Putamen (tissue), 1 donor: Measurements from ENCODE around the gene RIT1.

Experiments
- DNase-seq: peaks from one replicate; pipeline ENCODE4 v3.0.0-alpha.2; 2016; ENCODE audit warnings: low spot score

RIT1 gene

DNA sequence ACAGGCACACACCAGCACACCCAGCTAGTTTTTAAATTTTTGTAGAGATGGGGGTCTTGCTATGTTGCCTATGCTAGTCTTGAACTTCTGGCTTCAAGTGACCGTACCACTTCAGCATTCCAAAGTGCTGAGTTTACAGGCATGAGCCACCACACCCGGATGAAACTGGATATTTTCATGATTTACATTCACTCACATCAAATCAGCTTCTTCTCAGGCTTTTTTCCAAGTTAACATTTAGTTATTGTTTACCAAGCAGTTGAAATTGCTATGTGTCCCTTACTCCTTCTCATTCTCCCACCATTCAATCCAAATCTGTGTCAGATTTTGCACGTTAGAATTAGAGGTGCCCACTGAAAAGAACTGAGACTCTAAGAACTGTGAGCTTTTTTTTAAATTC is 18.4 kb downstream of the RIT1 start:
- no peak for DNase-seq

DNA sequence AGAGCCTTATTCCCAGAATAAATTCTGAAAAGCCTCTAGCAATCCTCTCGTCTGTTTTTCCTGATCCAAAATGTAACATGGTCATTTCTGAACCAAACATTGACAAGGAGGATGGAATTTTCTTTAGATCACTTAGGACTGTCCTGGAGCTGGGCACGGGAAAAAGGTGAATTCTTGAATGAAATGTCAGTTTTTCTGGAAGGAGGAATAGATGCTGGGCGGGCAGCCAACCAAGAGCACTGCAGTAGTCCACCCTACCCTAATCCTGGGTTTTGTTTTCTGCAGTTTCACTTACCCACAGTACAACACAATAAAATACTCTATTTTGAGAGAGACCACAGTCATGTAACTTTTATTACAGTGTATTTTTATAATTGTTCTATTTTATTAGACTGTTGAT is 20.9 kb downstream of the RIT1 start:
- DNase-seq = no peak

DNA sequence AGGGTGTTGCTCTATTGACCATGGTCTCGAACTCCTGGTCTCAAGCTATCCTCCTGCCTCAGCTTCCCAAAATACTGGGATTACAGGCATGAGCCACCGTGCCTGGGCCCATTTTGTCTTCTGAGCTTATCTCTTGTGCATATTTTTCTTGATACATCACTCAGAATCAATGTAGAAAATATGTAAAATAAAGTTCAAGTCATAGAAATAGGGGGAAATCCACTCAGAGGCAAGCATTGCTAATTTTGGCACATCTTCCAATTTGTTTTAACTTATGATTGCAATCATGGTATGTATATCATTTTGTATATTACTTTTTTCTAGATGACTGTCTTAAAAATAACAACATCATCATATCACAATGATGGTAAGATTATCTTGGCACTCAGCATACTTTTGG is 21.6 kb downstream of the RIT1 start:
- no peak for DNase-seq

DNA sequence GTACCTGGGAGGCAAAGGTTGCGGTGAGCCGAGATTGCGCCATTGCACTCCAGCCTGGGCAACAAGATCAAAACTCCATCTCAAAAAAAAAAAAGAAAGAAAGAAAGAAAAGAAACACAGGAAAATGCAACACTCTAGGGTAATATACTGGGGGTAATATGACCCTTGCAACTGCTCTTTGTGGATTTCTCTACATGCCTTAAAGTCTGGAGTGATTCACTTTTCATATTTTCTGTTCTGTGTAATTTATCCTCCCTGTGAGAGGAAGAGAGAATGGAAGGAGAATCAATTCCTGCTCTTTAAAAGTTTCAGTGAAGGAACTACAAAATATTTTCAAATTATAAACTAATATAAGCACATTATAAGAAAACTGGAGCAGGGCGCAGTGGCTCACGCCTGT is 22.7 kb downstream of the RIT1 start:
- DNase-seq = no peak

DNA sequence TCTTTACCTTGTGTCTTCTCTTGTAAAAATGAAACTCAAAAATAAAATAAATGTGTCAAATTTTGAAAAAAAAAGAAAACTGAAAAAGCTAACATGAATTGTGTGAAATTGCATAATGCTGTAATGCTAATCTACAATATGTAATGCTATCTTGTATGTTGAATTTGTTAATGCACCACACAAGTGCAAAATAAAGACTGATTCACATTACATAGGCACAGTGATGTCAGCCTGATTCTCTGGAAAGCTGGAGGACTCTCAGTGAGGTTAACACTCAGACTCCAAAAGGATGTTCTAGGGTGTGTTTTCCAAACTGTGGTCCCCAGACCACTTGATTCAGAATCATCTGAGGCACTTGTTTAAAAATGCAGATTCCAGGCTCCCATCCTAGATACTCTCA is 26.2 kb downstream of the RIT1 start:
- no peak for DNase-seq

DNA sequence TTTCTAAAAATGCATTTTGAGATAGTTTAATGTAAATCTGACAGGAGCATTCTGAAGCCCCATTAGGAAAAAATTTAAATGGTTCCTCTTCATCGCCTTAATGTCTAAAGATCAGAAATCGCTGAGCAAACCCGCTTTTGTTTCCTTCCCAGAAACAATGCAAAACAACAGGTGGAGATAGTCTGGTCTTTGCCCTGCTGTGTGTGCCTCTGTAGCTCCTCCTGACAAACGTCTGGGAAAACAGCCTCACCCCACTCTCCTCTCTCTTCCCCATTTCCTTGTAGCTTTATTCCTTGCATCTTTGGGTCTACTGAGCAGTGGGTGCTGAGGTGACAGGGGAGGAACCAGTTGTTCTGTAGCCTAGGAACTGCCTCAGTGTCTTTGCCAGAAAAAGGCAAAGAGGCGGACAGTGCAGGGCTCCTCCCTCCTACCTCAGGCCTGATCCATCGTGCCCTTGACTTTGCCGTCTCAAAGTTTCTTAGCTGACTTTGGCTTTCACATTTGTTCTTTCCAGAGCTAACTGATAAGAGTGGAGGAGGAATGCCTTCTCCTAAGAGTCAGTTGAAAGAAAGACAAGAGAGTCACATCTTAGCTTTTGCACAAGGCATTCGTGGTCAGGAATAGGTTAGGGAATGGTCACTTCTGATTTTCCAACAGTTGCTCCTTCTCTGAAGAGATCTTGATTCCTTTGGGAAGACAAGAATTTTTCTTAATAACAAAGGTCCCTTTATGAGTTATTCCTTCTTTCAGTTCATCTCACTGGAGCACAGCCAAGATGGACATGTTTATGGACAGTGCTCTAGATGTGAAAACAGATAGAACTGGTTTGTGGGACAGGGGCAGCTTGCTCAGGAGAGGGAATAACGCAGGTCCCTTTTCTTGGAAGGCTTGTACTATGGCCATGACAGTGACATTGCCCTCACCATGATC is 26.9 kb downstream of the RIT1 start:
- no peak for DNase-seq

DNA sequence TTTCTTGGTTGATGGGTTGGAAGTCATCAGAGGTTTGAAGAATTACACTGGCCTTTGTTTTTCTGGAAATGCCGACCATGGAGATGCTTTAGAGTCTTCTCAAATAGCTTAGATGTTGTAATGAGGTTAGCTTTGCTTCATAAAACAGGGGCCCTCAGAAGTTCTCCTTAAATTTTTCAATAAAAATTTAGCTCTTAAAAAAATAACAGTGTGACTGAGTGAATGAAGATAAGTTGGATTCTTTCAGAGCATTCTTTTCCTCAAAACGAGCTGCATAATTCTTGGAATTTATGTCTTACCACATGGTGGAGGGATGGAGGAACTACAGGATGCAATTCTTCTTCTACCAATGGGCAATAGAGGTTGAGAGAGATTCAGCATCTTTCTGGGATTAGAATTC is 28.4 kb downstream of the RIT1 start:
- DNase-seq = no peak

DNA sequence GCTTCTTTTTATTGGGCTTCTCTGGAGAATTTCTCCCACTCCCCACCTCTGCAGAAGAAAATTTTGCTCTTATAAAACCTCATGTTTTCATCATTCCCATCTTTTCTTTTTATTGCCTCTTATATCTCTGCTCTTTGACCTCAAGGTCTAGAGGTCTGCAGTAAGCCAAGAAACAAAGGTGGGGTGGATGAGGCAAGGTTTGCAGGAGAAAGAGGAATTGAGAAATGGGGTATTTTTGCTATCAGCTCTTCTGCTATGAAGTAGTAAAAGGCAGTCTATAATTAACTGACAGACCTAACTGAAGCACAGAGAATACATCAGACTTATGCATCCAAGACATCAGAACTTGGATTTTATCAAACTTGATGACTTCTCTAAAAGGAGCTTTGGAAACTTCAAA is 28.9 kb downstream of the RIT1 start:
- DNase-seq = no peak

DNA sequence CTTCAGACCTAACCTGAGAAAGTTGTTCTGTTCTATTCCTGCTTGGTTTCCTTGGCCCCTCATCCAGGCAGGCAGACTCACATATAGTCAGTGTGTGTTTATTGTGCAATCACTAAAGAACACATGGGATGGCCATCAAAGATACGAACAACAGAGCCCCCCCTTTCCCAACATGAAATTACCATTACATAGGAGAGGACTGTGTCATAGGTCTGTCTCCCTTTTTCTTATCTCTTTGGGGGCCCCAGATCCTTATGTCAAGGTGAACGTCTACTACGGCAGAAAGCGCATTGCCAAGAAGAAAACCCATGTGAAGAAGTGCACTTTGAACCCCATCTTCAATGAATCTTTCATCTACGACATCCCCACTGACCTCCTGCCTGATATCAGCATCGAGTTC is 30.2 kb downstream of the RIT1 start:
- no peak for DNase-seq

DNA sequence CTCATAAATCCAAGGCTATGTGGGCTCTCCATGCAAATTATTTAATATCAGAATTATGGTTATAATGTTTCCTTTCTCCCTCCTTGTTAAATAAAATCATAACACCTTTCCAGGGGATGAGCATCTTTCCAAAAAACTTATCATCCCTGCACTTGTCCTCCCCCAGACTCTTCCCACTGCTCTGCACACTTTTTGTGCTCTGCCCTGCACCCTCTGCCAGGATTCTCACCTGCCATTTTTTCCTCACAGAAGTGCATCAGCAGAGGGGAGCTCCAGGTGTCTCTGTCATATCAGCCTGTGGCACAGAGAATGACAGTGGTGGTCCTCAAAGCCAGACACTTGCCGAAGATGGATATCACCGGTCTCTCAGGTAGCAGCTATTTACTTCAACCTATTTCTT is 30.9 kb downstream of the RIT1 start:
- no peak for DNase-seq

DNA sequence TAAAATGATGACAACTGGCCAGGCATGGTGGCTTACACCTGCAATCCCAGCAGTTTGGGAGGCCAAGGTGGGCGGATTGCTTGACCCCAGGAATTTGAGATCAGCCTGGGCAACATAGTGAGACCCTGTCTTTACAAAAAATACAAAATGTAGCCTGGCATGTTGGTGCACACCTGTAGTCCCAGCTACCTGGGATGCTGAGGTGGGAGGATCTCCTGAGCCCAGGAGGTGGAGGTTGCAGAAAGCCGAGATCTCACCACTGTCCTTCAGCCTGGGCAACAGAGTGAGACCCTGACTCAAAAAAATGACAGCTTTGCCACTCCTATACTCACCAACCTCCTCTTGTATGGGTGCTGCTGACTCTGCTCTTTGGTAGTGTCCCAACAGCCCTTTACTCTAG is 33.2 kb downstream of the RIT1 start:
- no peak for DNase-seq

DNA sequence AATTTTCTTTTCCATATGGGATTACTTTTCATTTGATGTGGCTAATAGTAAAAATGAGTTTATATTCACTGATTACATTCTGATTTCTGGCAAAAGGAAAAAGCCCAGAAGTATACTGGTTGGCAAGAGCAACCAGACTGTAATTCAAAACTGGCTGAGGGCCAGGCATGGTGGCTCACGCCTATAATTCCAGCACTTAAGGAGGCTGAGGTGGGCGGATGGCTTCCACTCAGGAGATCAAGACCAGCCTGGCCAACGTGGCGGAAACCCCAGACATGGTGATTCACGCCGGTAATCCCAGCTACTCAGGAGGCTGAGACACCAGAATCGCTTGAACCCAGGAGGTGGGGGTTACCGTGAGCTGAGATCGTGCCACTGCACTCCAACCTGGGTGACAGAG is 37.3 kb downstream of the RIT1 start:
- DNase-seq = no peak

DNA sequence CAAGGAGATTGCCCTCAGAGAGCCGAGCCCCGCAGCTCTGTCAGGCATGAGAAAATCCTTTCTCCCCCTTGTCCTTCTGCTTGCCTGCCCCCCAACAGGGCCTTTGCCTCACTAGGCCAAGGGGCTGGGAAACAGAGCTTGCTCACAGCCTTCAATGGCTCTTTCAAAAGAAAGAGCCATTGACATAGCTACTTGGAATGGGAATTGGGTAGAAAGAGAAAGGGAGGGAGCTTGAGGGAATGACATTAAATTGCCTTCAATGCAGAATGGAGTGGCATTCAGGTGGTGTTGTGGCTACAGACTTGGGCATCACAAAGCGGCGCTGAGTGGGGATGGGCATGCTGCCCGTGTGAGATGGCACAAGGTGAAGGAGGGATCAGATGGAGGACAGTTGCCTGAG is 38.6 kb downstream of the RIT1 start:
- DNase-seq = peak; percentile 85

DNA sequence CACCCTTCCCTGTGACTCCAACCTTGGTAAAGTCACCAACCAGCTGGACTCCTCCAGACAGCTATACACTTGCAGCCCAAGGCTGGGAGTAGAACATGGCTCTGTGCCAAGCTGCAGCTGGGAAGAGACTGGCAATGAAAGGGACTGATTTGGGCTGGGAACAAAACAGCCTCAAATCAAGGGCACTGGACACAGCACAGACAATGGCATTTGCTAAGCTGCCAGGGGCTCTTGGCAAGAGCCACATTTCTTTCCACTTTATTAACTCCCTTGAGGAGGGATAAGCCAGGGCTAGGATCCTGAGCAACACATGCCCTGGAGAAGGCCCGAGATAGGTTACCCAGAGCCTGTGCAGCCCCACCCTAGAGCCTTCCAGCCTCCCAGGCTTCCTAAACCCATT is 39.8 kb downstream of the RIT1 start:
- DNase-seq = peak; percentile 97

DNA sequence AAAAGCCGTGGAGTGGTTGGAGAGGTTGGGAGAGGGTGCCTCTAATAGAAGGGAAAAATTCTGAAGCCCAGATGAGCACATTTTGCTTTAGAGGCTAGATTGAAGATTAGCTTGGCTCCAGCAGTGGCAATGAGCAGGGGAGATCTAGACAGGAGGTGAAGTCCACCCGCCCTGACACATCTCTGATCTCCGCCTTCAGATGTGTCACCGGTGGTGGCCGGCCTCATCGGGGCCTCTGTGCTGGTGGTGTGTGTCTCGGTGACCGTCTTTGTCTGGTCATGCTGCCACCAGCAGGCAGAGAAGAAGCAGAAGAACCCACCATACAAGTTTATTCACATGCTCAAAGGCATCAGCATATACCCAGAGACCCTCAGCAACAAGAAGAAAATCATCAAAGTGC is 43.4 kb downstream of the RIT1 start:
- DNase-seq = no peak

DNA sequence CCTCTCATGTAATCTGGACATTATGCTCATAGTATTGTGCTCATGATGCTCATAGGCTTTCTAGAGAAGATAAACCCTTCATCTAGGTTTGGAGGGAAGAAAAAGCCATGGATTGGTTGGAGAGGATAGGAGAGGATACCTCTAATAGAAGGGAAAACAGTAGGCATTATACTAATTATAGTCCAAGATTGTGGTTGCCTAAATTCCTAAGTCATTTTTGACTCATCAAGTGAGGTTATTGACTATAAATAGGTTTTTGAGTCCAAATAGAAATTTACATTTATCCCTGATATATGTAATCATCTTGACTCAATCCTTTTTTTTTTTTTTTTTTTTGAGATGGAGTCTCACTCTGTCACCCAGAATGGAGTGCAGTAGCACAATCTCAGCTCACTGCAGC is 46.8 kb downstream of the RIT1 start:
- no peak for DNase-seq

DNA sequence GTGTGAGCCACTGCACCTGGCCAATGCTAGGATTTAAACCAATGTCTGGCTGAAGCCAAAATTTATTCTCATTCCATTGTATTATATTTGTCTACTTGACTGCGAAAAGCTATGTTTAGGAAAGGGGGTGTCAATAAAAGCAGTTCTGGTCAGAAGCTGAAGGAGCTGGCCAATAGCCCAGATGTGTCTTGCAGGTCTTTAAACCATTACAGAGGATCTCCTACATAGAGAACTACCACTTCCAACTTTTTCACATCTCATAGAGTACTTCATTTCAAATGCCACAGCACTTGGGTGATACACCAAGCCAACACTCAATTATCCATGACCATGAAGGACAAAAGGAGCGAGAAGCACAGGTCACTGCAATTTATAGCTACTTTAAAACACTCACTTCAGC is 49.3 kb downstream of the RIT1 start:
- no peak for DNase-seq

DNA sequence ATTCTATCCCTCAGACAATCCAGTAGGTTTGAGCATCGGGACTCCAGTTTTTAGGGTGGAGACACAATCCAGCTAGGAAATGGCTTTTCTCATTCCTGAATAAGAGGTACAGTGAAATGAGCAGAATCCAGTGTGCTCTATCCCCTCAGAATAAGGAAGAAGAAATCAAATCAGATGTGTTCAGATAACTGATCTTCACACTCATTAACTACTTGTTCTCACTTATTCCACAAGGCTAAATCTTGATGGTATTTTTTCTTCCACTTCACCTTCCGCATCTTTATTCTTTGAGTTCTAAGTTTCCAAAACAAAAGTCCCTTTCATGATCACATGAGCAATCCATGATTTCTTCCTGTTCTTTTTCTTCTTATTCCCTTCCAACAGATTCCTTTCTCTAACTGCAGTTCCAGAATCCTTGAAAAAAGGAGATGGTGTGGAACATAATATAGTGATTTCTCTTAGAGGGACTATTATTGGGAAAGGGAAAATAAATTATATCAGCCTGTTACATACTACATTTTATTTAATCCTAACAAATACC is 50.1 kb downstream of the RIT1 start:
- no peak for DNase-seq

DNA sequence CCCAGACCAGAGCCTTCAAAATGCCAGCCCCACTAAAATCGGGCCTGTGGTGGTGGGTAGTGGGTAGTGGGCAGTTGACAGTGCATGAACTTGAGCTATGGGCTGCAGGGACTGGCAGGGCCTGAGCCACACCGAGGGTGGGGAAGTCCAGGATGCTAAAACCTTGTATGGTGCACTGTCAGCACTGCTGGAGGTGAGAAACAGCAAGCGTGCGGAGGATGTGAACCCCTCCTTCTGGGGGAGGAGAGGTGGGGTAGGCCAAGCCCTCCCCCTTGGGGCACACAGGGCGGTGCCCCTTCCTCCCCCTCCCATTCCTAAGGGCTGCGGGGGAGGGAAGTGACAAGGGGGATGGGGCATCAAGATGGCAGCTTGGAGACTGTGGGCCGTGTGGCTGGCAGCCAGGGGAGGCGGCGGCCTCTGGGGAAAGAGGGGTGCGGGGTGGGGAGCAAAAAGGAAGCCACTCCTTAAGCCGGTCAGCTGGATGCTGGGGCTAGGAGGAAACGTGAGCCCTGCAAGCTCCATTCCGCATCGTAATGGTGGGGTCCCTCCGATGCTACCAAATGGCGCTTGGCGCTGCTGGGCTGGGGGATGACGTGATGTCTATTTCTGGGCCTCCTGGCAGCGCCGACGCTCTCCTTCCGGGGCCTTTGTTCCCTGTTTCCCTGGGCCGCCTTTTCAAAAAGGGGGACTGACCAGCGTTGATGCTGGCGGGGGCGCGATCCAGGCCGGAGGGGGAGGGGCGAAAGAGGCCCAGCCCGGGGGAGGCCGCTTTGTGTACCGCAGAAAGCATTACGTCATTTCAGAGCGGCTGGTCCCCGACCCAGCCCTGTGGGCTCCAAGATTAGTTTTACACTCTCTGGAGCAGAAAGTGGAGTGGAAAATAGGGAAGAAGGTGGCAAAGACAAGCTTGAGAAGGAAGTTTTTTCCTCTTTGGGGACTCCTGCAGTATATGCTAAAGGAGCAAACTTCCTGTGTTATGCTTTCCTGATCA is 51.0 kb downstream of the RIT1 start:
- DNase-seq = peak; percentile 96

DNA sequence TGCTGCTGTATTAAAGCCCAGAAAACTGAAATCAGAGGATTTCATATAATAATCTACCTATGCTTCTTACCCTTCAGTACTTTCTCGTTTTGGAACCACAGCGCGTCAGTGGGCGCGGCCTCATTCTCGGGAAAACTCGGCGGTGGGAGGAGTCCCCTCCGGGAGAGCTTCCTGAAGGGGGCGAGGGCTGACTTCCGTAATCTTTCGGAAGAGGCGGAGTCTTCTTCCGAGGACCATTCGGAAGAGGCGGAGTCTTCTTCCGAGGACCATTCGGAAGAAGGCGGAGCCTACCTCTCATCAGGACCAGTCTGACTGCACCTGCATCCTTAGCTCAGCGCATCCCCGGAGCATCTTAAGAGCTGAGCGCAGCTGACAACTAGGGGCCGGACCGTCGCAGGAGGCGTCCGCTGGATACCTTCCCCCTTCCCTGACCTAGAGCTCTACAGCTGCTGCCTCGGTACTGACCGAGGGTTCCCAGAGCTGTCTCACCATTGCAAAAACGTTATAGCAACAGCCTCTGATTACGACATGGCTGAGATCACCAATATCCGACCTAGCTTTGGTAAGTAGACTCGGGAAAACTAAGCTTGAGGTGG is 51.8 kb downstream of the RIT1 start, which contains the start of gene SYT11:
SYT11 (plus strand) TSS at position 334 of the 596 bp plus-strand sequence; CDS start at position 529, 195 bp downstream.
- DNase-seq = peak; percentile 98

DNA sequence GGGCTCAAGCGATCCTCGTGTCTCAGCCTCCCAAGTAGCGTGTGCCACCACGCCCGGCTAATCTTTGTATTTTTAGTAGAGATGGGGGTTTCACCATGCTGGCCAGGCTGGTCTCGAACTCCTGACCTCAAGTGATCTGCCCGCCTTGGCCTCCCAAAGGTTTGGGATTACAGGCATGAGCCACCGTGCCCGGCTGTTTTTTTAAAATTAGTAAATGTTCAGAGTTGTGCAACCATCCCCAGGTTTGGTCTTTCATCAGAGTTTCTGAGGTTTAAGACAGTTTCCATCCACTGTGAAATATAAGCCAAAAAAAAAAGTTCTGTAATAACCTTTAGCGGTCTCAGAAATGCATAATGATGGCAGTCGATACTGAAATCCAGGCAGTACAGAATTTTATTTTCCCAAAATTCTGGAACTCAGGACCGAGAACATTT is 52.3 kb downstream of the RIT1 start:
- DNase-seq = no peak
